Measurements from ENCODE around the gene TMEM53.

TMEM53 gene

DNA sequence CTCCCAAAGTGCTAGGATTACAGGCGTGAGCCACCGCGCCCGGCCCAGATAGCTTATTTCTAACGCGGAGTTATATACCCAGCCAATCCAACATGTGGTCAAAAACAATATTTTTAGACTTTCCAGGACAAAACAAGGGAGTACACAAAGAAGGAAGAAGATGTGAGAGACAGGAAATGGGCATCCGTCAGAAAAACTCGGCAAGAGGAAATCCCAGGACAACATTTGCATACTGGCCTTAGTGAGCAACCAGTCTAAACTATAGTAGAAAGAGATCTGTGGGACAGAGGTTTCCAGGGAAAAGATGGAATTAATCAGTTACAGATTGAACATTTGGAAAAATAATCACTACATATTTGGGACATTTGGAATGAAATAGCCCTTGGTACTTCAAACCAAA lies 11.6 kb upstream of the TMEM53 start:
- TF ChIP-seq, protein P1, sequence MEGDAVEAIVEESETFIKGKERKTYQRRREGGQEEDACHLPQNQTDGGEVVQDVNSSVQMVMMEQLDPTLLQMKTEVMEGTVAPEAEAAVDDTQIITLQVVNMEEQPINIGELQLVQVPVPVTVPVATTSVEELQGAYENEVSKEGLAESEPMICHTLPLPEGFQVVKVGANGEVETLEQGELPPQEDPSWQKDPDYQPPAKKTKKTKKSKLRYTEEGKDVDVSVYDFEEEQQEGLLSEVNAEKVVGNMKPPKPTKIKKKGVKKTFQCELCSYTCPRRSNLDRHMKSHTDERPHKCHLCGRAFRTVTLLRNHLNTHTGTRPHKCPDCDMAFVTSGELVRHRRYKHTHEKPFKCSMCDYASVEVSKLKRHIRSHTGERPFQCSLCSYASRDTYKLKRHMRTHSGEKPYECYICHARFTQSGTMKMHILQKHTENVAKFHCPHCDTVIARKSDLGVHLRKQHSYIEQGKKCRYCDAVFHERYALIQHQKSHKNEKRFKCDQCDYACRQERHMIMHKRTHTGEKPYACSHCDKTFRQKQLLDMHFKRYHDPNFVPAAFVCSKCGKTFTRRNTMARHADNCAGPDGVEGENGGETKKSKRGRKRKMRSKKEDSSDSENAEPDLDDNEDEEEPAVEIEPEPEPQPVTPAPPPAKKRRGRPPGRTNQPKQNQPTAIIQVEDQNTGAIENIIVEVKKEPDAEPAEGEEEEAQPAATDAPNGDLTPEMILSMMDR (conservative IDR thresholded peaks at IDR 0.05) = no peak
- H3K27ac ChIP-seq = no peak overlapping the region

DNA sequence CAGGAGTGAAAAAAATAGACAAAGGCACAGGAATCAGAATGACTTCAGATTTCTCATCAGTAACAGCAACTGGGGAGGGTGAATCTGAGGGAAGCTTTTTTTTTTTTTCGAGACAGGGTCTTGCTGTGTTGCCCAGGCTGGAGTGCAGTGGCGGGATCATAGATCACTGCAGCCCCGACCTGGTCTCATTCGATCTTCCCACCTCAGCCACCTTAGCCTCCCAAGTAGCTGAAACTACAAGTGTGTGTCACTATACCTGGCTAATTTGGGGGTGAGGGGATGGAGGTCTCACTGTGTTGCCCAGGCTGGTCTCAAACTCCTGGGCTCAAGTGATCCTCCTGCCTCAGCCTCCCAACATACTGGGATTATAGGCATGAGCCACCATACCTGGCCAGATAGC lies 10.9 kb upstream of the TMEM53 start:
- no peak overlapping the region for H3K27ac ChIP-seq
- TF ChIP-seq, protein P1 (conservative IDR thresholded peaks at IDR 0.05) = no peak

DNA sequence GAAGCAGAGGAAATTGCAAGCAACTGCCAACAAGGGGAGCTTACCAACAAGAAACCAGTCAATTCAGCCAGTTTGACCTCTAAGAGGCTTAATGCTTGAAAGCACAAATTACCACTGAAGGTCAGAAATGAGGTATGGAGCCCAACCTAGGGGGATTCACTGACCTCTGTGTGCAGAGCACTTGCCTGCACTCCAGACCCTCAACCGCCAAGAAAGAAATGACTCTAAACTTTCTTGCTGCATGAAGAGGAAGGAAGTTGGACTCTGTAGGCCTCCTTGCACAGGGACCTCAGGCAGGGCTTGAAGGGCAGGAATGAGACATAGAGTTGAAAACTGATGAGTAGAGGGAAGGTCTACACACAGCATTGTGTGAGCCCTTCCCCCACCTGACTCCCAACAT lies 10.2 kb upstream of the TMEM53 start:
- H3K27ac ChIP-seq = no peak overlapping the region
- TF ChIP-seq, protein P1 (conservative IDR thresholded peaks at IDR 0.05) = no peak

DNA sequence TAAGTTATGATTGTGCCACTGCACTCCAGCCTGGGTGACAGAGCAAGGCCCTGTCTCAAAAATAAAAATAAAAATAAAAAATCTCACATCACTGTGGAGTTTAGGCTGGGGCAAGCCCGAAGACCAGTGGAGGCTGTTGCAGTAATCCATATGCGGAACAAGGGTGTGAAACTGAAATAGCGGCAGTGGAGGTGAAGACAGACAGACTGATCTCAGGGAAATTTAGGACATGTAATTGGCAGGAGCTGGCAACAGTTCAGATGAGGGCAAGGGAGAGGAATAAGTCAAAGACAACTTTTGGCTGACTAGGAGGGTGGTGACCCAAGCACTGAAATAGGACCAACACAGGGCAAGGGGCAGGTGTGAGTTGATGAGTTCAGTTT lies 8.6 kb upstream of the TMEM53 start:
- H3K27ac ChIP-seq = no peak overlapping the region
- TF ChIP-seq, protein P1 (conservative IDR thresholded peaks at IDR 0.05) = no peak

DNA sequence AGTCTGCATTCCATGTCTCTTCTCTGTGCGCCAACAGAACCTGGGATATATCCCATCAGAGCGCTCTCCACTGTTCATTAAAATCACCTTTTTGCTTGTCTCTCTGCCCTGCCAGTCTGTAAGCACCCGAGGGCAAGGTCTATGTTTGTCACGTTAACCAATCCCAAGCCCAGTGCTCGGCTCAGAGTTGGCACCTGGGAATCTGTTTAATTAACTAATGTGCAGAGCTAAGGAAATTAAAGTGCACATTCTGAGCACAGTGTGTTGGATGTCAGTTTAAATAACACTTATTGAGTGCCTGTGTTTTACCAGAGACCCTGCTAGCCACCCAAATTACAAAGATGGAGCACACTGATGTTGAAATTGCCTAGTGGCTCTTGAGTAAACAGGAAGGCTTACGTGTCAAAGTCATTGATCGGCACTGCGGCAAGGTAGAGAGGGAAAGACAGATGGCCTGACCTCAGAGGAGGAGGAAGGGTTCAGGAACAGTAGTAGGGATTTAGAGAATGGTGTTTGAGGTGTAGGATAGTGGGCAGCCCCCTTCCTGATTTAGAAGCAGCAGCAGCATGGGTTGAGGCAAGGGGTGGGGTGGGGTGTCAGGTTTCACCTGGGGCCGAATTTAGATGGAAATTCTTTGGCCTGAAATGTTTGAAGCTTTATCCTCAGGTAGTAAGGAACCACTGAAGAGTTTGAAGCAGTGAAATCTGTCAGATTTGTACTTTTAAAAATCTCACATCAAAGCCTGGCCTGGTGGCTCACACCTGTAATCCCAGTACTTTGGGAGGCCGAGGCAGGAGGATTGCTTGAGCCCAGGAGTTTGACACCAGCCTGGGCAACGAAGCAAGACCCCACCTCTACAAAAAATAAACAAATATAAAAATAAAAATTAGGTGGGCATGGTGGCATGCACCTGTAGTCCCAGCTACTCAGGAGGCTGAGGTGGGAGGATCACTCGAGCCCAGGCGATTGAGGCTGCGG lies 7.9 kb upstream of the TMEM53 start:
- no peak overlapping the region for H3K27ac ChIP-seq

DNA sequence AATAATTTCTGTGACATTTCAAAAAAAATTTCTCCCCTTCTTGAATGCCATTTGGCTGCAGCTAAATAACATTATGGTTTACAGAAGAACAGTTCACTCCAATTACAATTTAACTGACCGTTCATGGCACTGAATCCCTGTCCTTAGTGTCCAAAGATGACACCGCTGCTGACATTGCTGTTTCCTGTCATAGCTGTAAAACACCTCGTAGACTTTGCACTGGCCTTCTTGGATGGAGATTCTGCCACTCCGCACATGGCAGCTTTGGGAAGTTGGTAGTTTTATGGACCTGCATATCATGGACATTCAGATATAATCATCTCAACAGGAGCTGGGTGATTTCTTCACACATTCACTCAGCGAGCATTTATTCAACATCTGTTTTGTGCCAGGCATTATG lies 5.2 kb upstream of the TMEM53 start:
- TF ChIP-seq, protein P1 (conservative IDR thresholded peaks at IDR 0.05) = no peak
- H3K27ac ChIP-seq = no peak overlapping the region

More for the DNA sequence above, 7.9 kb upstream of the TMEM53 start:
- TF ChIP-seq, protein P1 (conservative IDR thresholded peaks at IDR 0.05) = no peak

DNA sequence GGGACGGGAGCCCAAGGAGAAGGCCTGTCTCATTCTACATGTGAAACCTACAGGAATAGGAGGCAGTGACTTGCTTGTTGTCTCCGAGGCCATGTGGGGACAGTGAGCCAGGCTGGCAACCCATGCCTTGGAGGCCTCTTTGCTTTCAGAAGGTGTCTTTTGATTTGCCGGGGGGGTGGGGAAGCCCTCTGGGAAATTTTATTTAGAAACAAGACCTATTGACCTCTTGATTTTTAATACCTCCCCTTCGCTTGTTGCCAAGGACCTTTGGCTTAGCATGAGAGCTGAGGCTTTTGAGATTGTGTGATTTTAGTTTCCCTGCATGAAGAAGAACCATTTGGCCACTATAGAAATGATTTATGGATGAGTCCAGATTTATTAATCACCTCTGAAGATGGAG lies 4.3 kb upstream of the TMEM53 start:
- TF ChIP-seq, protein P1 (conservative IDR thresholded peaks at IDR 0.05) = no peak
- H3K27ac ChIP-seq = no peak overlapping the region
